HG02981 (cell line): ENCODE results near the gene CNTN4.

ENCODE experiments used
- ATAC-seq: cut with Tn5 transposase; IDR thresholded peaks from one replicate; pipeline ENCODE4 v1.9.1; 2021; ENCODE audit warnings: mild to moderate bottlenecking, moderate library complexity; ENCODE audit not compliant: unreplicated experiment

The CNTN4 gene

DNA sequence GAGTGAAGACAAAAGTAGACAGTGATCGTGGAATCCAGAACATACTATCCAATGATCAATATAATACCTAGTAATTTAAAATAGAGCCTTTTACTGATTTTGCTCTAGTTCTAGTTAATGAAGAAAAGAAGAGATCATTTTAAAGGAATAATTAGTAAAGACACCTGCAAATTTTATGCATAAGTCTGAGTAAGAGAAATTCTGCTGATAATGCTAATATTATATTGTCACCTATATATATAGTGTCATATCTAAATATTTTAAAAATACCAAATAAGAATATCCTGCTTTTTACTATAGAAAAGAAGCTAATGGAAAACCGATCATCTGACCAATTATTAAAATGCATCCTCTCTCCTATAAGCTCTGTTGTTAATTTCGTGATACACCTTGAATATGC, 152.1 kb downstream of the CNTN4 start:
- ATAC-seq: no peak

DNA sequence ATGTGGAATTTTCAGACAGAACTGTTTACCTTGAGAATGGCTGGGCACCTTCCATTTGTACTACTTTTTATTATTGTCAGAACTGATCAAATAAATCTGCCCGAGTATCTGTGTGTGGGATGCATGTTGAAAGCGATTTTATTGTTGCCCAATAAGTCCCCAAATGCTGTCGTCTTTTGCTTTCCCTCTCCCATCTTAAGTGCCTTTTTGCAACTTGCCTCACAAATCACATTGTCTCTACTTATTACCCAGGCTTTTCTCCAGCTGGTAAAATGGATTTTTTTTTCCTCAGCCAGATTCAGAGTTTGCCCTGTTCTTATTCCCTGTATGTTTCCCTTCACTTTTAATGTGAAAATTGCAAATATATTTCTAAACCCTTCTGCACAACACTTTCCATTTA, 163.1 kb downstream of the CNTN4 start:
- ATAC-seq: no peak

DNA sequence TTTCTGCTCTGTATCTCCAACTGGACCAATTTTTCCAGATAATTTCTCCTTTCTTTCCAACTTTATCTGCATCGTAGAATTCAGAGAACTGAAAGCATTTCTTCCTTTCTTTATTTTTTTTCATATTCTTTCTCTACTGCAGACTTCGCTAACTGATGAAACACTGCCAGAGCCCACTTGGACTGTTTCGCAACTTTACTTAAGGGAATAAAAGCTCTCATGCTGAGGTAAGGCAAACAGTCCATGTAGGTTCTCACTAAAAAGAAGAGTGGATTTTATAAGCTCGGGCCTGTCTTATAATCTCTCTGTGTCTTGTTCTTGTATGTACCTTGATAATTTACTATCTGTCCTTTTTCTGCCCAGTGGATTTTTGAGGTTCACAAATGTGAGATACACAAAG, 163.5 kb downstream of the CNTN4 start:
- ATAC-seq: no peak

DNA sequence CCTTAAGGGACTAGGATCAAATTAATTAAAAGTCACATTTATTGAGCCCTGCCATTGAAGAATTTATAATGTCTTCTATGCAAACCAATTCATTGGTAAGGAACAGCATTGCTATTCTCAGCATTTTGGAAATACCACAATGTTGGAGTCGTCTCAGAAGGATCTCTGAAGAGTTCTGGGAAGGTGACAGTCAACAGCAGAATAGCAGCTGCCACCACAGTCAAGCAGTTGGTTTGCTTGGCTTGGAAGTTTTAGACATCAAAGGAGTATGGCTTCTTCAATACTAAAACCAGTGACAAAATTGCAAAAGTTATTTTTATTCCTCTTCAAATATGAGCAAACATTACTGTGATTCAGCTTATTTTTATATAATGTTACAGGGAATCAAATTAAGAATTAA, 167.9 kb downstream of the CNTN4 start:
- ATAC-seq: no peak

DNA sequence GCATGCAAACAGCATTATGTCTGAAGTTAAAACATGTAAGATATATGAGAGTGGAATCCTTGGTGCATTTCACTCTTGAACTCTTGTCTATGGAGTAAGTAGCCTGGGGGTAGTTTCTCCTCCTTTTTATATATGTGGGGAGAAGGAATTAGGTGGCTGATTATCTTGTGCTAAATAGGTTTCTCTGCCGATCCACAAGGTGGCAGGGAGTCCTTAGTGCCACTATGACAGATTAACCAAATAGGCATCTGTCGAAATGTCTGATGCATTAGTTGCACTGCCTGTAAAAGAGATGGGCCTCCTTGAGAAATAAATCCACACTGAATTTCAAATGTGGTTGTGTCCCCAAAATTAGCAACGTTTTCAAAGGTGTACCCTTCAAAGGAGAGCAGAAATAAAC, 170.1 kb downstream of the CNTN4 start:
- no peak for ATAC-seq

DNA sequence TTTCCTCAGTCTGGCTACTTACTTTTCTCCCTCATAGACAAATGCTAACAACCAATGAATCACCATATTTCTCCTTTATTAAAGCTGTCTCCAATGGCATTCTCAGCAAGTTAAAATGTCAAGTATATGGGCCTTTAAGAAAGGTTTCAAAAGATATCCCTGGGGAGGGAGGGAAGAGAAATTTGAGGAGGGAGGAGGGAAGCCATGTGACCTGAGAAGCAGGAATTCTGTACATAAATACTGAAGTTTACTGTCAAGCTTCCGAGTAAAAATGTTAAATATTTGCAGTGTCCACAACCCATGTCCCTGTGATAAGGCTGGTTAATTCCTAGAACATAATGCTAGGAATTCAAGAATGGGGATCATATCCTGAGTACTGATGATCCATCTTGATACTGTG, 175.9 kb downstream of the CNTN4 start:
- ATAC-seq: no peak

DNA sequence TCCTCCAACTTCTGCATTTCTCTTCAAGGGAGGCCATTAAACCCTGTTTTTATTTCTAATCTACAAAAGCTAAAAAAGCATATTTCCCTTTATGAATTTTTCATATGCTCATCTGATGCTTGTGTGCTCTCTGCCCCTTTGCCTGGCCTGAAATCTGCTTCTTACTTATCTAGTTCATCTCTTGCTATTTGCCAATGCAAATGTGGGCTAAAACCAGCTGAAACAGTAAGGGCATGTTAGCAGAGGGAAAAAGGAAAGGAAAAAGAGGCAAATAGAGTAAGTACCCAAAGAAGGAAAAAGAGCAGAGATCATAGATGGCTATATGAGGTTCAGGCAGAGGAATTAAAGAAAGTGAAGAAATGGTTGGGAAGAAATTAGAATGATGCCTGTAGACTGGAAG, 185.2 kb downstream of the CNTN4 start:
- no peak for ATAC-seq

DNA sequence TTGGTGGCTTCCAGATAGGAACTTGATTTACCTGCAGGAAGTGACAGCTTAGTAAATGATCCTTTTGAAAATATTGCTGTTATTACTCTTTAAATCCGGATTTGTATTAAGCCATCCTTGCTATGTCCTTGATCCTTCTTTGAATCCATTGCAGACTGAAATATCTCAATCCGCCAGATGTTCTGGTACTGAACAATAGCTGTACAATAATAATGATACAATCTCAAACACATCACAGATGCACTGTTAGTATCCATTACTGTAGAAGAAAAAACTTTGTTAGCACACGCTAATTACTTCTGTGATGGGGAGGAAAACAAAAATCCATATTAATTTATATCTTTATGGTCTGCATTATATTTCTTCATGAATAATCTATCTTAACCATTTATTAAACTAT, 202.3 kb downstream of the CNTN4 start:
- ATAC-seq: no peak

DNA sequence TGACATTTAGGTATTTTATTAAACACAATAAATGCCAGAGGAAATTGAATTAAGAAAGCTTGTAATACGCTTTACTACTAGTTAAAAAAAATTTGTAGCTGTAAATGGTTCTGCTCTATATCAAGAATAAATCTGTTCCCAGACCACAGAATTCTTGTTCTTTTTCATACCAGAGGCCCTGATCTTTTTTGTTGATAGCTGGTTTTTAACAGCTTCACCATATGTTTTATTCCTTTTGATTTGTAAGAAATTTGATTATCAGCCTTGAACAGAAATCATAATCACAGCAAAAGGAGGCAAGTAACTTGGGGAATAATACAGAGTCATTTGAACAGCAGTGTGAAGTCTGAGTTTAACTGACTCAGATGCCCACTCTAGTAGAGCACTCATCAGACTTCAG, 202.7 kb downstream of the CNTN4 start:
- ATAC-seq: no peak

DNA sequence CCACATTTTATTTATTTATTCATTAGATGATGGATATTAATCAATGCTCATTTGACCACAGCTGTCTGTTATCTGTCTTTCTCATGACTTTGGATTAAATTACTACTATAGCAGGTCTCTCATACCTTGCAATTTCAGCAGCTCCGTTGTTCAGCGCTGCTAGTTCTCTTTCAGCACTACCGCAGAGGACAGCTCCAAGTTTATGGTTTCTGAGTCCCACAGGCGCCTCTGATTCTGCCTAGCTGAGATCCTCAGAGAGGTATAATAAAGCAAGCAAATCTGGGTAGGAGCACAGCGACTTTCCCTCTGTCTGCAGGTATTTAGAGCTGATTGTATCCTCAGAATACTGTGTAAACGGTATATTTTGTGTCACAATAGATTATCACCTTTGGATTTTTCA, 204.9 kb downstream of the CNTN4 start:
- no peak for ATAC-seq

DNA sequence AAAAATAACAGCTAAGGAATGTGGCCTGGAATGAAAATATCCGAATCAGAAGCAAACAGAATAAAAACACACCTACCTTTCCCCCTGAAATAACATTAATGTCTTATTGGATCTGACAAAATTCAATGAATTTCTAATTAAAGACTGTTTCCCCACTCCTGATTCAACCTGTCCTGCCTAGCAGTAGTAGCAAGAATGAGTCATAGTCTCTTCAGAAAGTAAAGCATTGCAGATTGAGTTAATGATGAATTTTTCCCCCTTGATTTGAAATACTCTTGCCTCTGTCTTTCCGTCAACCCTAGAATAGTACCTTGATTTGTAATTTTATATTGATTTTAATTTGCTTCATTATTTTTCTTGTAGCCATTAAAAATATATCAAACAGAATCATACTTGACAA, 212.4 kb downstream of the CNTN4 start:
- no peak for ATAC-seq

DNA sequence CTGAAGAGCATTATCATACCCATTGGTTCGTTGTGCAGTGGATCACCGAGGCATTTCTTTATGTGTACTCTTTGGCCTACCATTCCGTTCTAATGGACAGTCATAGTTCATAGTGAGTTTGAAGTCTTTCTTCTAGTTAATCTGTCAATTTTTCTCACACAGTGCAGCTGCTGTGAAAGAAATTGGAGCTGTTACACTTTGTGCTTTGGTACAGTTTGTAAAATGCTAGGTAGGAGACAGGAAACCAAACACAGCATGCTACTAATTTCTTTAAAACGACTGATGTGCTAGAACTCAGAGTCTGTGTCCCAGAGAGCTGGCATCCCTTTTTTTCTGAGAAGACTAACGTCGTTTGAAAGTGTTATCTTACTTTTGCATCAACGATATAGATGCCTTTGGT, 218.9 kb downstream of the CNTN4 start:
- ATAC-seq: no peak

DNA sequence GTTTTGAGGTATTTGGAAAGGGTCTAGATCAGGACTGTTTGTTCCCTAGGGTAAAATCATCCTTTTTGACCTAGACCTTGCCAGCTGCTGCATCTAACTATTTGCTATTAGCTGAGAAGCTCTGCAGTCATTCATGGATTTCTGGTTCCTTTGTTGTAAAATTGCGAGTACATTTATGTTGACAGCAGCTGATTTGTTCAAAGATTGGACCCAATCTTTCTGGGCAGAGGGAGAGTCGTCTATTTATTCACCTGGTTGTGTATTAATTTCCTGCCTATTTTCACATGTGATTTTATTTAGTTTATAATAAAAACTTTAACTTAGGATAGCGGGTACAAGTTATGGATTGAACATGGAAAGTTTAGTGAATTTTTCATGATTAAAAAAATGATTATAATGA, 236.3 kb downstream of the CNTN4 start:
- no peak for ATAC-seq

DNA sequence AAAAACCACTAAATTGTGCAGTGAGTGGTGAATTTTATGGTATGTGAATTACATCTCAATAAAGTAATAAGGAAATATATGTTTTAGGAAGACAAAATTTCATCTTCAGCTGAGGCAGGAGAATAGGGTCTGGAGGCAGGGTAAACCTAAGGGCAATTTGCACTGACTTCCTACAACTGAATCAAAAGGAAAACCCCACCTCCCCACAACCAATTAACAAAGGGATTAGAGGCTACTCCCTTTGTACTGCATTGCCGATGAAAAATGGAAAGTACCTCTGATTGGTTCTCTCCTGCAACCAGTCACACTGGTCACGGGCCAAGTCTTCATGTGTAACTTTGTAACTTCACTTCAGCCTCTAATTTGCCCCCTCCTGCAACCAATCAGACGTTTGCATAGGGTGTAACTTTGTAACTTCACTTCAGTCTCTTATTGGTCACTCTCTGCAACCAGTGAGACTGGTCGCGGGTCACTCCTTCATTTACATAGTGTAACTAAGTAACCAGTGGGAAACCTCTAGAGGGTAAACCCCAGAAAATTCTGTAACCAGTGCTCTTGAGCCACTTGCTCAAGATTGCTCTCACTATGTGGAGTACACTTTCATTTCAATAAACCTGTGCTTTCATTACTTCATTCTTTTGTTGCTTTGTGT, 244.5 kb downstream of the CNTN4 start:
- ATAC-seq: no peak

DNA sequence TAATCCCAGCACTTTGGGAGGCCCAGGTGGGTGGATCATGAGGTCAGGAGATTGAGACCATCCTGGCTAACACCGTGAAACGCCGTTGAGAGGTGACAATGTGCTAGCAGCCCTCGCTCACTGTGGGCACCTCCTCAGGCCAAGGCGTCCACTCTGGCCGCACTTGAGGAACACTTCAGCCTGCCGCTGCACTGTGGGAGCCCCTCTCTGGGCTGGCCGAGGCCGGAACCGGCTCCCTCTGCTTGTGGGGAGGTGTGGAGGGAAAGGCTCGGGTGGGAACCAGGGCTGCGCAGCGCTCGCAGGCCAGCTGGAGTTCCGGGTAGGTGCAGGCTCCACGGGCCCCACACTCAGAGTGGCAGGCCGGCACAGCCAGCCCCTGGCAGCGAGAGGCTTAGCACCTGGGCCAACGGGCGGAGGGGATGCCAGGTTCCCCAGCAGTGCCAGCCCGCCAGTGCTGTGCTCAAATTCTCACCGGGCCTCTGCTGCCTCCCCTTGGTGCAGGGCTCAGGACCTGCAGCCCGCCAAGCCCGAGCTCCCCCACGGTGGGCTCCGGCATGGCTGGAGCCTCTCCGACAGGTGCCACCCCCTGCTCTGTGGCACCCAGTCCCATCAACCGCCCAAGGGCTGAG, 253.6 kb downstream of the CNTN4 start:
- ATAC-seq: no peak

DNA sequence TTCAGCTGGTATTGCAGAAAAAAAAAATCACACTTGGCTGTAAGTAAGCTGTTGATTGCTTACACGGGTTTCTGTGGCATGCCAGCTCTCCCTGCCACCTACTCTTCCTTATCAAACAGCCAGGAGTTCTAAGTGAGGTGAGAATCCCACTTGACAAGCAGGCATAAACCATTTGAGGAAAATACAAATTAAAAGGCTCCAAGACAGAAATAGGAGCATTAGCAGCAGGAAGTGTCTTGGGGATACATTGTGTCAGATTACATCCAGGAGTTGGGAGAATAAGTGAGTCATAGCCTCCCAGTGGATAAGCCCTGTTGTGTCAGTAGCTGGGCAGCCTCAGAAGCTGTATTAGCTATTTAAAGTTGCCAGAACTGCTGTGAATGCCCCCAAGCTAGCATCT, 256.0 kb downstream of the CNTN4 start:
- ATAC-seq: no peak

DNA sequence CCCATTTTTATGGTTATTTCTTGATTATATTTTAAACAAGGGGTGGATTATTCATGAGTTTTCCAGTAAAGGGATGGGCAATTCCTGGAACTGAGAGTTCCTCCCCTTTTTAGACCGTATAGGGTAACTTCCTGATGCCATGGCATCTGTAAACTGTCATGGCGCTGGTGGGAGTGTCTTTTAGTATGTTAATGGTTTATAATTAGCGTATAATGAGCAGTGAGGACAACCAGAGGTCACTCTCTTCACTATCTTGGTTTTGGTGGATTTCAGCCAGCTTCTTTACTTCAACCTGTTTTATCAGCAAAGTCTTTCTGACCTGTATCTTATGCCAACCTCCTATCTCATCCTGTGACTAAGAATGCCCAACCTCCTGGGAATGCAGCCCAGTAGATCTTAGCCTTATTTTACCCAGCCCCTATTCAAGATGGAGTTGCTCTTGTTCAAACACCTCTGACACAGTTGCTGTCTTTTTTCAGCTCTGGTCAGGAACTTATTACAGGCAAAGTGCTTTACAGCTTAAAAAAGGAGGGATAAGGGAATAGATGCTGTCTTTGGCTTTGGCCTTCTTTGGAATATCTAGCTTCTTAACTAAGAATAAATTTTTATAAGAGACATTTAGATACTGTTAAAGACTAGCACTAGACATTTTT, 257.8 kb downstream of the CNTN4 start:
- ATAC-seq: no peak

DNA sequence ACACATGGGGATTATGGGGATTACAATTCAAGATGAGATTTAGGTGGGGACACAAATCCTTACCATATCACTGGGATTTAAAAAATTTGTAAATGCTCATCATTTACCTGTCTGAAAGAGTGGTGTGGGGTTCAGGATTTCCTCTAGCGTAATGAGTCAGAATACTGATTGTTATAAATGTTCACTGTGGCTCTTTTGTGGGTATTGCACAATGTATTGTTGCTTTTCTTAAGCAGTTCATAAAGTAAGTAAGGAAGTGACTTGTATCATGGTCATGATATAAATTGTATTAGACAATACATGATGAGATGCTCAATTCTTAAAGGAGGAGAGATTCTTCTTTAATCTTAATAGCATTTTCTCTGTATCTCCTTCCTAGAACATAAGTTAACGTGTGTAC, 262.1 kb downstream of the CNTN4 start:
- ATAC-seq: no peak

DNA sequence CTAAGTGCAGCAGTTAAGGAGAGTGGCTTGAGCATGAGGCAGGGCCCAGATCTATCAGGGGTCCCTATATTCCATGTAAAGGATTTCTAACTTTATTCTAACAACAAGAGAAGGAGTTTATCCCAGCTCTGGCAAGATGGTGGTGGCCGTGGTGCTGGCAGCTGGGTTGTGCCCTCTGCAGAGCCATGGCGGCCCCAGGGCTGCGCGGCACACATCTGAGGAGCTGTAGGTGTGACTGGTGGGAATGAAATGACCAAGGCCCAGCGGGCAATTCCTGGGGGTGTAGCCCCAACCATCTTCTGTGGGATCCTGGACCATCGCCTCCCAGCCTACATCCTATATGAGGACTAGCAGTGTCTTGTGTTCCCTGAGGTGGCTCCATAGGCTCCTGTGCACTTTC, 263.5 kb downstream of the CNTN4 start:
- no peak for ATAC-seq

DNA sequence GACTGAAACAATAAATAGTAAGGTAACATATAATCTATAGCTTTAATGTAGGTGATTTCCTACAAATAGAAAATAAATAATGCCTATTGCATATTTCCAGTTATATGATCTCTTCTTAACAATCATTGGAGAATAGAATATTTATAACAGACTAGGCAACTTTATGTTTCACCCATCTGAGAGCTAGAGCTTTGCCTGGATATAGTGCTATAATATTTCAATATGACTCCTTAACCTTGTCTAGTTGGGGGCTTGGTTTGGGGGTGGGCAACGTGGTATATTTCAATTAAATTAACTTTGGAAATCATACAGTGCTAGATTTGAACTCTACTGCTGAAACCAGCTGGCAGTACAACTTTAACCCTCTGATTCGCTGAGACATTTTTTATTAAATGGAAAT, 265.2 kb downstream of the CNTN4 start:
- ATAC-seq: no peak

DNA sequence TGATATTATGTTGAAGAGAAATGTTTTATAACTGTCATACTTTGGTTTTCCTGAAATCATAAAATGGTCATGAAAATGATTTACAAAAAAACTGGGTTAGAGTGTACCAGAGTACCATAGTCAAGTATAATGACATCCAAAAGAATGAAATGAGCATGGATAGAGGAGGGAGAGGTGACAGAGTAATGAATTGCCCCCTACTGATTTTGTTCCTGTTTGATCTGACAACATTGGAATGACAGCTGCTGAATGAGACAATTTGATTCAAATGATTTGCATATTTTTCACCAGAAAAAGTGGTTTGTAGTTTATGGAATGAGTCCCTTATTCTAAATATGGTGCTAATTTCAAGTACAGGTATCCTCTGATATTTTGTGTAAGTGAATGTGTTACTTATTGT, 271.7 kb downstream of the CNTN4 start:
- no peak for ATAC-seq

DNA sequence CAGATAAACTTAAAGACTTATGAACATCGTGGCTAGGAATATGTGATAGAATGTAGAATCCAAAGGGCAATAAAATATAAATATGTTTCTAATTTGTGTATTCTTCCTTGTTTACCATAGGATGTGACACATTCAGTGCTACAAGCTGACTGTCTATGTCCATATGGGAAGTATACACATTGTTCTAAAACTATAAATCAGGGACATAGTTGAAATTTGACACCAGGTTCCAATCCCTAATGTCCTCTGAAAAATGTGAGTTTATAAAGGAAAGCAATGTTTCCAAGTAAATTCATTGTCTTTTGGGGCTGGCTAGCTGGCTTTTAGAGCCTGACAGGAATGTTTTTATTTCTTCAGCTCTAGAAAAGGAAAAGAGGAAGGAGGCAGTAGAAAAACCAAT, 273.6 kb downstream of the CNTN4 start:
- no peak for ATAC-seq

DNA sequence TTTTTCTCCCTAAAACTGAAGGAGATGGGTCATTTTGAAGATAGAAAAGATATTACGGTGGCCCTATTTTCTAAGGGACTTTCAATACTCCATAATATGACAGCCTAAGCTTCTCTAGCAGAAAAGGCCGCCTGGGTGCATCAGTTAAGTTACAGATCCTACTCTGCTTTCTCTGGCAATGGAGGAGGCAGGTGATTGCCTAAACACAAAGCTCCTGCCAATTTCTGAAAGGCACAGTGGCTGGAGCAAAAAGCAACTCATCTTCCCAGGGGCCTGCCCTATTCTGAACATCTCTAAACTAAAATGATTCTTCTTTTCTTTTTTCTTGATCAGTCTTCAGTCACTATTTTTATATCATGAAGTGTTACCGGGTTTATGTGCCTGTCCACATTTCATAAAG, 276.7 kb downstream of the CNTN4 start:
- ATAC-seq: no peak
